HCT116 (cell line): ENCODE data around the gene SLC6A12.

Source experiments
- ATF3 ChIP-seq: IDR thresholded peaks from 2 replicates; pipeline ENCODE4 v1.6.1; 2012
- CTCF ChIP-seq, 3 experiments: fragments of 200-600 bp in 1 of 3; sonication (generic) in 1 of 3; IDR thresholded peaks in 2 of 3; conservative IDR thresholded peaks in 1 of 3; 2 replicates each; pipeline ENCODE4 v1.5.1; 2012 to 2017; ENCODE audit warnings: low read depth in 2 of 3, low read length in 2 of 3, antibody characterized with exemption in 1 of 3, borderline replicate concordance in 1 of 3, control low read depth in 1 of 3, mild to moderate bottlenecking in 1 of 3, mixed read lengths in 1 of 3, mixed run types in 1 of 3, moderate library complexity in 1 of 3; ENCODE audit not compliant: insufficient read depth in 1 of 3
- POLR2AphosphoS5 ChIP-seq: IDR thresholded peaks from 2 replicates; pipeline ENCODE4 v1.6.1; 2011; ENCODE audit warnings: mild to moderate bottlenecking, low read depth, low read length, moderate library complexity

- no peak for TF ChIP-seq ATF3
- no peak for TF ChIP-seq CTCF (IDR thresholded peaks at IDR 0.05 in 2 of 3, conservative IDR thresholded peaks at IDR 0.05 in 1 of 3; ENCODE audit: borderline replicate concordance in 1 of 3, insufficient read depth in 1 of 3, low read depth in 2 of 3, low read length in 2 of 3)
- no peak for TF ChIP-seq POLR2AphosphoS5
These were observed 17.5 kb downstream of the SLC6A12 start for GRCh38 chr12:196436-196835.
